ENCODE results near the gene LHFPL2.

LHFPL2 gene

GRCh38 chr5:78597068-78597973, 51.3 kb downstream of the LHFPL2 start:
- H3K27ac ChIP-seq (replicated peaks) = no peak overlapping the region
- no peaks in the 10 kb centered on the region for H3K27me3 ChIP-seq (ENCODE audit: insufficient read depth, poor library complexity, severe bottlenecking)
- DNase-seq (ENCODE audit: low read depth in 1 of 2, low spot score in 1 of 2) = no peak
- no peak overlapping the region for H3K4me3 ChIP-seq (replicated peaks; ENCODE audit: insufficient read depth, low read length)
- TF ChIP-seq CTCF (IDR thresholded peaks at IDR 0.05; ENCODE audit: insufficient read depth, low read length) = no peak
- no peak for TF ChIP-seq SPI1 (IDR thresholded peaks at IDR 0.05; ENCODE audit: borderline replicate concordance, low read depth)
- TF ChIP-seq POLR2AphosphoS5 (IDR thresholded peaks at IDR 0.05; ENCODE audit: low read depth) = no peak
- TF ChIP-seq REST (IDR thresholded peaks at IDR 0.05; ENCODE audit: insufficient replicate concordance, low read depth) = no peak
- no peak for TF ChIP-seq GABPA (IDR thresholded peaks at IDR 0.05; ENCODE audit: low read depth)

GRCh38 chr5:78595458-78595921, 53.1 kb downstream of the LHFPL2 start:
- no peak overlapping the region for H3K4me3 ChIP-seq (replicated peaks; ENCODE audit: insufficient read depth, low read length)
- H3K27ac ChIP-seq (replicated peaks) = no peak overlapping the region
- no peak for DNase-seq (ENCODE audit: low read depth in 1 of 2, low spot score in 1 of 2)

More at GRCh38 chr5:78595458-78595921, 53.1 kb downstream of the LHFPL2 start:
- no peaks in the 10 kb centered on the region for H3K27me3 ChIP-seq (ENCODE audit: insufficient read depth, poor library complexity, severe bottlenecking)
- TF ChIP-seq GABPA (IDR thresholded peaks at IDR 0.05; ENCODE audit: low read depth) (no peak), CTCF (IDR thresholded peaks at IDR 0.05; ENCODE audit: insufficient read depth, low read length) (no peak), REST (IDR thresholded peaks at IDR 0.05; ENCODE audit: insufficient replicate concordance, low read depth) (no peak), POLR2AphosphoS5 (IDR thresholded peaks at IDR 0.05; ENCODE audit: low read depth) (no peak), SPI1 (IDR thresholded peaks at IDR 0.05; ENCODE audit: borderline replicate concordance, low read depth) (no peak)
